ENCODE results near the gene ADAM12. TPM values are rescaled to one million over a fixed set of nuclear protein-coding genes. Genes with fewer than 3 reads are reported as not detected.
"Not testable (repeated sequence)": the region's sequence is repeated elsewhere in the genome, so short reads cannot be mapped to it uniquely, and the experiment has no call there.

The ADAM12 gene
- total RNA-seq, 1 experiment from 2014 or later = 33.8 TPM

DNA sequence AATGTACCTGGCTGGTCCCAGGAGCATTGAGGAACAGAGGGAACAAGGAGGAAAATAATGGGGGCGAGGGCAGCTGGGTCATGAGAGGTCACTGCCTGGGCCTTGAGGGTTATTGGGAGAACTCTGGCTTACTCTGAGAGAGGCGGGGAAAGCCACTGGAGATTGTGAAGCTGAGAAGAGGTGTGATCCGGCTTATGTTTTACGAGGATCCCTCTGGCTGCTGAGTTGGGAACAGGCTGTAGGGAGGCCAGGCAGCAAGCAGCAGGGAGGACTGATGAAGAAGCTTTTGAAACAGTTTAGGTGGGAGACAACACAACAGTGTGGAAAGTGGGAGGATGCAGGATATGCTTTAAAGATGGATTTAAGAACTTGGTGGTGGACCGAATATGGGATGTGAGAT lies 404.6 kb downstream of the ADAM12 start:
- no peak for DNase-seq (ENCODE audit: low read depth)

DNA sequence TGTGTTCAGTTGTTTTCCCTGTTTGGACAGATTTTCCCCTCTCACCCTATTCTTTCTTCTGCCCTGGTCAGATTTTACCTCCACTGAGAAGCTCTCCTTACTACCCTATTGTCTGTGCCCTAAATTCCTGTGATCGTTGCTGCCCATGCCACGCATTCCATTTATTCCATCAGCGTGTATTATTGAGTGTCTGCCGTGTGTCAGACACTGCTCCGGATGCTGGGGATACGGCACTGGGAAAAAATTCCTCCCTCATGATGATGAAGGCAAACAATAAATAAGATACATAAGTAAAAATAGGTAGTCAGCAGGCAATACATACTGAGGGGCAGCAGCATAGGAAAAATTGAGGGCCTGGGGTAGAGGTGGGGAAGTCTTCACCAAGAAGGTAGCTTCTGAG lies 405.1 kb downstream of the ADAM12 start:
- no peak for DNase-seq (ENCODE audit: low read depth)

DNA sequence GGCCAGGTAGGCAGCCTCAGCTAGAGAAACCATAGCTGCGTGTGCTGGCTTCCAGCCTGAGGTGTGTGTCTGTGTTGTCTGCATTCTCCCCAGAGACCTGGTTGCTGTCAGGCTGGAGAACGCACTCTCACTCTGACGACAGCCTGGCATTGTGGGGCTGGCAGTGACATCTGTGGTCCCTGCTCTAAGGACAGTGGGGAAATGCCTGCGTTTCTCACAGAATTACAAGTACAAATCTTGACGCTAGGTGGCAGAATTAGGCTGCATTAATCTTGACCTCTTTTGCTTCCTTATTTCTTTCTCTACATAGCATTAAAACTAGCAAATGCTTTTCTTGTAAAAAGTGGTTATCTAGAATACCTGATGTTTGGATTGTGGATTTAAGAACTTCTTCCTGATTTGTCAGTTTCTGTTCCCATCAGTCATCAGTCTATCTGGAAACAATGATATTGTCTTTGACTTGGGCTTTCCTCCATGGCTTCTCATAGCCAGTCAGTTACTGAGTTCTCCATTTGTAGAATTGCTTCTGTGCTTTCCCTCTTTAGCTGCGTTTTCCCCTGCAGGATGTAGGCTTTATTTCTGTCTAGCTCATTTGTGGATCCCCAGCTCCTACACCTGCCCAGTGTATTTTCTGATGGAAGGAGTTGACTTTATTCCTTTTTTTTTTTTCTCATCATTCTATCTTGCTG lies 405.9 kb downstream of the ADAM12 start:
- DNase-seq (ENCODE audit: low read depth) = peak; percentile 38

DNA sequence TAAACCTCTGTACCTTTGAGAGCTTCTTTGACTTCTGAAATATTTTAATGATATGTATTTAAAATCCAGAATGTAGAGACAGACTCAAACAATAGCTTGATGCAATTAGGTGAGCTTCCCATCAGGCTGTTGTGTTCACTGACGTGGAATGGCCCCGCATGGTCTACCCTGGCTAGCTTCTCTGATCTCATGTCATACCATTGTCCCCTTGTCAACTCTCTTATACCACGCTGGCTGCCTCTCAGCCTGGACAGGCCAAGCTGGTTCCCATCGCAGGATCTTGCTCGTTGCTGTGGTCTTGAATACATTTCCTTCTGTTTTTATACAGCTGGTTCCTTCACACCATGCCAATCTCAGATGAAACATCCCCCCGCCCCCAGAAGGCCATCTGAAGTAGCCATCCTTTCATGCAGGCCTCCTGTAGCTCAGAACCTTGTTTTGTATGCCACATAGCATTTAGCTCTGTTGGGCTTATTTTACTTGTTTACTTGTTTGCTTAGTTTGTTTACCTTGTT lies 407.7 kb downstream of the ADAM12 start:
- no peak for DNase-seq (ENCODE audit: low read depth)

DNA sequence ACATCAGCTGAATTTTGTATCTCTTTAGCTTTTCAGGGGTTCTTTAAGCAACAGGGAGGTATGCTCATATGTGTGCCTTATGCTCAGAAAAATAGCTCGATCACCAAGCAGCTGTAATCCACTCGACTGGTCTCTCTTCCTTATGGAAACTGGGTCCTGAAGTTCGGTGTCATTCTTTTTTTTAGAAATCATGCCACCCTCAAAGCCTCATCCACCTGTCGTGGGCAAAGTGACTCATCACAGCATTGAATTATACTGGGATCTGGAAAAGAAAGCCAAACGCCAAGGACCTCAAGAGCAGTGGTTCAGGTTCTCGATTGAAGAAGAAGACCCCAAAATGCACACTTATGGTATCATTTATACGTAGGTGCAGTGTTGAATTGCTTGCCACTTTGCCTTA lies 408.3 kb downstream of the ADAM12 start:
- DNase-seq (ENCODE audit: low read depth) = no peak

DNA sequence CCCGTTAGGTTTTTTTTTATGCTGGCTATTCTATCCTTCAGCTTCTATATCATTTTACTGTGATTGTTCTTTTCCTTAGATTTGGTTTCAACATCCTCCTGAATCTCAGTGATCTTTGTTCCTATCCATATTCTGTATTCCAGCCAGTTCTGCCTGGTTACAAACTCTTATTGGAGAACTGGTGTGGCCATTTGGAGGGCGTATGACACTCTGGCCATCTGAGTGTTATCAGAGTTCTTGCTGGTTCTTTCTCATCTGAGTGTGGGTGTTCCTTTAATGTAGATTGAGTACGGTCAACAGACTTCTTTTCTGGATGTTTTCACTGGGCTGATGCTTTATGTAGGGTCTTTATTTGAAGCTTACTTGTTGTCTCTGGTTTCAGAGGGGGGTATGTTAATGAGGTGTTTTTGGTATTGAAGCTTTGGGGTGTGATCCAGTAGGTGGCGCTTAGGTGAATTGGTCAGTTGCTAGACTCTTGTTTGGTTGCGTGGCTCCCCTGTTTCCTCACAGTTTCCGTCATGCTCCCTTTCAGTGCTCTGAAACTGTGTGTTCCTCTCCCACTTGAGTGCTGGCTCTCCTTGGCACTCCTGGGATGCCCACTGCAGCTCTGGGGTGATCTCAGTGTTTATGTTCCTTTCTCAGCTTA lies 411.2 kb downstream of the ADAM12 start:
- no peak for DNase-seq (ENCODE audit: low read depth)

DNA sequence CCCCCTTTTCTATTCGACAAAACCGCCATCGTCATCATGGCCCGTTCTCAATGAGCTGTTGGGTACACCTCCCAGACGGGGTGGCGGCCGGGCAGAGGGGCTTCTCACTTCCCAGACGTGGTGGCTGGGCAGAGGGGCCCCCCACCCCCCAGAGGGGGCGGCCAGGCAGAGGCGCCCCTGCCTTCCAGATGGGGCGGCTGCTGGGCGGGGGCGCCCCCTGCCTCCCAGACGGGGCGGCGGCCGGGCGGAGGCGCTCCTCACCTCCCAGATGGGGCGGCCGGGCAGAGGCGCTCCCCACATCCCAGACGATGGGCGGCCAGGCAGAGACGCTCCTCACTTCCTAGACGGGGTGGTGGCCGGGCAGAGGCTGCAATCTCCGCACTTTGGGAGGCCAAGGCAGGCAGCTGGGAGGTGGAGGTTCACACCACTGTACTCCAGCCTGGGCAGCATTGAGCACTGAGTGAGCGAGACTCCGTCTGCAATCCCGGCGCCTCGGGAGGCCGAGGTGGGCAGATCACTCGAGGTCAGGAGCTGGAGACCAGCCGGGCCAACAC lies 418.1 kb downstream of the ADAM12 start:
- DNase-seq (ENCODE audit: low read depth) = not testable (repeated sequence)

DNA sequence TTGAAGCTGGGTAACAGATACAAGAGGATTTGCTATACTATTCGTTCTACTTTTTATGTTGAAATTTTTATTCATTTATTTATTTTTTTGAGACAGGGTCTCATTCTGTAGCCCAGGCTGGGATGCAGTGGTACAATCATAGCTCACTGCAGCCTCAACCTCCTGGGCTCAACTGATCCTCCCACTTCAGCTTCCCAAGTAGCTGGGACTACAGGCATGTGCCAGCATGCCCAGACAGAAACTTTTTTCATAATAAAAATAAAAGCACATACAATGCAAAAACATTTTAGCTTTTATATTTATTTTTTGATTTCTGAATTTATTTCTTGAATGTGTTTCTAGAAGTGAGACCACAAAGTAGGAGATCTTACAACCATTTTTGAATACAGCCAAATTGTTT lies 420.7 kb downstream of the ADAM12 start:
- DNase-seq (ENCODE audit: low read depth) = no peak

DNA sequence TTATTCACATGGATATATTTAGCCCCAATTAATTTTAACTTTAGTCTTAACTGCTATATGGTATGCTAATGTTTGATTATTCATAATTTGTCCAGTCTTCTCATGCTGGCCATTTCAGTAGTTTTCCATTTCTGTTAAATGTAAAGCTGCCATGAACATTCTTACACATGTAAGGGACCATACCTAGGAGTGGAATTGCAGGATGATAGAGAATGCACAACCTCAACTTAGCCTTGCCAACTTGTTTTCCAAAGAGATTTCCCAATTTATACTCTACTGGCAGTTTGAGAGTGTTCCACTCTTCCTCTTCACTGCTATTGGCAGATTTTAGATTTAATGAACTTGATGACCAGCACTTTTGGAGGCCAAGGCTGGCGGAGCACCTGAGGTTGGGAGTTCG lies 423.7 kb downstream of the ADAM12 start:
- no peak for DNase-seq (ENCODE audit: low read depth)
